ENCODE data around the gene DIP2B. TPM values are rescaled to one million over a fixed set of nuclear protein-coding genes. Genes with fewer than 3 reads are reported as not detected.
A peak's percentile ranks its signal among the peaks of the same experiment; 100 is the strongest.

DIP2B gene
- total RNA-seq, 6 donors from 2014 or later = 26.1 to 54.5 (median 29.4) TPM

DNA sequence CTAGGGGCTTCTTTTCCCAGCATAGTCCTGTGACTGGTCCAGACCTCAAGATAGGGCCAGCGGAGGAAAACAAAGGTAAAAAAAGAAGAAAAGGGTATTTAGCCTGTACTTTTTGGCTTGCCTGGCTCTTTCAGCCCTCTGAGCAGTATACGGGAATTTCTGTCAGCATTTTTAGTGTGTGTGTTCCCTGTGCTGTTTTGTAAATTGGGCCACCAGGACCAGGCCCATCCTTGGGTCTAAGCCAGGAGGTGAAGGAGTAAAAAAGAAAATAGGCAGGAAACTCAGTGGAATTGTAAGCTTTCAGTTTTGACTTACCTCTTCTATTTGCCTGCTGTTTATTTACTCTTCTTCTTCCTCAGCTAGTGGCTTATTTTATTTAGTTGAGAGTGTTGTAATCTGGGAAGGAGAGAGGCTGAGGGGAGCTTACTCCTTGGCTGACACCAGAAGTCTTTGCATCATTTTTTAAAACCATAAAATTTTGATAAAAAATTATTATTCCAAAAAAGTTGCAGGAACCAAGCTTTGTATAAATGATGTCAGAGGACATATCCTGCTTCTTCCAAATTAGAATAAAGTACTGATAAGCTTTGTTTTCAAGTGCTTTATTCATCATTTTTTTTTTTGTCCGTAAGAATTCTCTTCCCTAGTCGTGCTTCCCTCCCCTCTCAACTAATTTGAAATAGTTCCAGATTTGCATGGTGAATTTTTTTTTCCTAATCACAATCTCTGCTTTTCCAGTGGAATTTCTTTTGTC, 63.7 kb downstream of the DIP2B start:
- no peak for ATAC-seq (ENCODE audit: low FRiP score in 2 of 2)

DNA sequence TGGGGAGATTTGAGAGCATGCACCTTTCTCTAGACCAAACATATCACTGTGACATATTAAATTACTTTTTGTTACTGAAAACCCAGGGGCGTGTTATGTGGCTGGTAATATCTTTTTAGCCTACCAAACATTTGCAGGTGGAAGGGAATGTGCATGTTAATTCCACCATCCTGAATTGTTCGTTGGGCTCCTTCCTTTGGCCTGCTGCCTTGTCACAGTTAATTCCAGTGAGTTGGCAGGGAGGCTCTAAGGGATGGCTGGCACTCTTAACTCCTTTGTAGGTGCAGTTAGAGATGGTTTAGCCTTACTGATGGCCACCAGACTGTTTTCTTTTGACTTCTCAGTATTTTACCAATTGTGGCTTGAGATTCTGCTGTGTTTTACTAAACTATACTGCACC, 64.5 kb downstream of the DIP2B start:
- ATAC-seq (ENCODE audit: low FRiP score in 2 of 2) (no peak), DNase-seq (no peak)

More for the DNA sequence above, 63.7 kb downstream of the DIP2B start:
- no peaks in the 10 kb centered on the region for H3K36me3 ChIP-seq
- peaks cover 59 to 84% (median 73%) of the 10 kb centered on the region in 4 donors for H3K4me1 ChIP-seq
- H3K9me3 ChIP-seq = no peaks in the 10 kb centered on the region
- TF ChIP-seq POLR2A (IDR thresholded peaks at IDR 0.05) (no peak), POLR2AphosphoS5 (IDR thresholded peaks at IDR 0.05) (no peak), EP300 (IDR thresholded peaks at IDR 0.05) (no peak)
- TF ChIP-seq, protein P1, sequence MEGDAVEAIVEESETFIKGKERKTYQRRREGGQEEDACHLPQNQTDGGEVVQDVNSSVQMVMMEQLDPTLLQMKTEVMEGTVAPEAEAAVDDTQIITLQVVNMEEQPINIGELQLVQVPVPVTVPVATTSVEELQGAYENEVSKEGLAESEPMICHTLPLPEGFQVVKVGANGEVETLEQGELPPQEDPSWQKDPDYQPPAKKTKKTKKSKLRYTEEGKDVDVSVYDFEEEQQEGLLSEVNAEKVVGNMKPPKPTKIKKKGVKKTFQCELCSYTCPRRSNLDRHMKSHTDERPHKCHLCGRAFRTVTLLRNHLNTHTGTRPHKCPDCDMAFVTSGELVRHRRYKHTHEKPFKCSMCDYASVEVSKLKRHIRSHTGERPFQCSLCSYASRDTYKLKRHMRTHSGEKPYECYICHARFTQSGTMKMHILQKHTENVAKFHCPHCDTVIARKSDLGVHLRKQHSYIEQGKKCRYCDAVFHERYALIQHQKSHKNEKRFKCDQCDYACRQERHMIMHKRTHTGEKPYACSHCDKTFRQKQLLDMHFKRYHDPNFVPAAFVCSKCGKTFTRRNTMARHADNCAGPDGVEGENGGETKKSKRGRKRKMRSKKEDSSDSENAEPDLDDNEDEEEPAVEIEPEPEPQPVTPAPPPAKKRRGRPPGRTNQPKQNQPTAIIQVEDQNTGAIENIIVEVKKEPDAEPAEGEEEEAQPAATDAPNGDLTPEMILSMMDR (IDR thresholded peaks at IDR 0.05) = no peak
- peak overlapping the region; percentile 40 to 82 (median 57) for H3K27ac ChIP-seq
- H3K4me3 ChIP-seq = no peak overlapping the region
- no peaks in the 10 kb centered on the region for H3K27me3 ChIP-seq
- DNase-seq = no peak
- 35 to 41% methylated on average over 4 of the region's 4 CpGs for WGBS, 2 donors

DNA sequence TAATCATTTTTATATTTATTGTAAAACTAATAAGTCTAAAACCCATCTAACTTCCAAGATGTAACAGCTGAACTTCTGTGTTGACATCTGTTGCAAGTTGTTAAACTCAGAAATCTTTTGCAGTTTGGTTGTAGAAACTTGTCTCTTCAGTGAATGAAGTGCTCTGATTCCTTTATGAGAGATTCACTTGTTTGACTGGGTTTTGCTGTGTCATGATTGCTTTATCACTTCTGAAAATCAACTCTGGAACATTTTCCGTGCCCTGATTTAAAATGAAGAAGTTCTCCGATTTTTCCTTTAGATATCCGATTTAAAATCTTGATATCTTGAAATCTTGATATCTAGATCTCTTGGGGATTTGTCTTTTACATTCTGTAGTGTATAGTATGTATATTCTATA, 65.1 kb downstream of the DIP2B start:
- WGBS, 2 donors = 41 to 51% methylated on average over 3 of the region's 3 CpGs
- TF ChIP-seq EP300 (IDR thresholded peaks at IDR 0.05) = no peak
- no peak overlapping the region for H3K4me3 ChIP-seq
- H3K9me3 ChIP-seq = no peaks in the 10 kb centered on the region
- ATAC-seq (ENCODE audit: low FRiP score in 2 of 2) (no peak), DNase-seq (no peak)
- H3K27ac ChIP-seq = peak overlapping the region in 2 of 4 donors; percentile 2 to 74
- no peaks in the 10 kb centered on the region for H3K36me3 ChIP-seq
- H3K27me3 ChIP-seq = no peaks in the 10 kb centered on the region
- peaks cover 62 to 83% (median 72%) of the 10 kb centered on the region in 4 donors for H3K4me1 ChIP-seq

More for the DNA sequence above, 64.5 kb downstream of the DIP2B start:
- Histone ChIP-seq H3K36me3 (no peaks in the 10 kb centered on the region), H3K27ac (peak overlapping the region; percentile 29 to 74 (median 57)), H3K9me3 (no peaks in the 10 kb centered on the region), H3K4me3 (no peak overlapping the region), H3K27me3 (no peaks in the 10 kb centered on the region), H3K4me1 (peaks cover 60 to 83% (median 72%) of the 10 kb centered on the region in 4 donors)
- WGBS, 2 donors = 54 to 57% methylated on average over 2 of the region's 2 CpGs
- no peak for TF ChIP-seq EP300 (IDR thresholded peaks at IDR 0.05)
- no peak for TF ChIP-seq POLR2AphosphoS5 (IDR thresholded peaks at IDR 0.05)
- TF ChIP-seq POLR2A (IDR thresholded peaks at IDR 0.05) = no peak
- TF ChIP-seq, protein P1 (IDR thresholded peaks at IDR 0.05) = no peak

DNA sequence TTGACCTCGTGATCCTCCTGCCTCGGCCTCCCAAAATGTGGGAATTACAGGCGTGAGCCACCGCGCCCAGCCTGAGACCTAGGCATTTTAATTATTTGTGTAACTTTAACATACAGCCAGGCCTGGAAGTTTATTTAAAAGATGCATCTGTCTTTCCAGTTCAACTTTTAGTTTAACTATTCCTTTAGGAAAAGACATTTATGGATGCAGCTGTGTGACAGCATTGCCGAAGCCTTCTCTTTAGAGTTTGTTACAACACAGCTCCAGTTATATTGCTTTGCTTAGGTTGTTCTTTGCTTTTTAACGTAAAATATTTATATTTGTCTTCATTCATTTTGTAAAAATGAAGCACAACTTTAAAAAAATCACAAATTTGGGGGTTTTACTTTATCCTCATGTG, 67.0 kb downstream of the DIP2B start:
- TF ChIP-seq EP300 (IDR thresholded peaks at IDR 0.05) (no peak), POLR2A (IDR thresholded peaks at IDR 0.05) (no peak), POLR2AphosphoS5 (IDR thresholded peaks at IDR 0.05) (no peak)
- TF ChIP-seq, protein P1 (IDR thresholded peaks at IDR 0.05) = no peak
- no peak for ATAC-seq (ENCODE audit: low FRiP score in 2 of 2)
- no peaks in the 10 kb centered on the region for H3K27me3 ChIP-seq
- H3K4me3 ChIP-seq = no peak overlapping the region
- DNase-seq = no peak
- H3K4me1 ChIP-seq = peaks cover 71 to 80% (median 76%) of the 10 kb centered on the region in 4 donors
- no peaks in the 10 kb centered on the region for H3K9me3 ChIP-seq
- no peaks in the 10 kb centered on the region for H3K36me3 ChIP-seq
- peak overlapping the region in 2 of 4 donors; percentile 55 to 62 for H3K27ac ChIP-seq
- 84 to 89% methylated on average over 7 of the region's 7 CpGs for WGBS, 2 donors

DNA sequence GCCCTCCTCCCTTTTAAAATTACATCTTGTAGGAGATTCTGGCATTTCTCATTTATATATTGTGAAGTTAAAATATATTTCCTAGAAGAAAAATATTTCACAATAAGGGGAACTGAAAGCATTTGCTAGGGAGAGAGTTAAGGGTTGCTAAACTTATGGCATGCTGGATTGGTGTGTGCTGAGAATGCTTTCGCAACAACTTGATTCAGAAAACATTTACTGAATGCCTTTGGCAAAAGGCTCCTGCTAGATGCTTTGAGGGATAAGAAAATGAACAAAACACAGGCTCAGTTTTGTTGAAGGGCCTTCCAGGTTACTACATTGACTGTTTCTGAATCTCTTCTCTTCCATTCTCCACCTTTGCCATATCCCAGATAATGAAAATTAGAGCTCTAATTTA, 67.5 kb downstream of the DIP2B start:
- Histone ChIP-seq H3K27me3 (no peaks in the 10 kb centered on the region), H3K4me1 (peaks cover 71 to 80% (median 76%) of the 10 kb centered on the region in 4 donors), H3K9me3 (no peaks in the 10 kb centered on the region), H3K36me3 (no peaks in the 10 kb centered on the region), H3K27ac (peak overlapping the region in 3 of 4 donors; percentile 54 to 62 (median 55)), H3K4me3 (no peak overlapping the region)
- WGBS, 2 donors = 33 to 36% methylated on average over 1 of the region's 1 CpG
- TF ChIP-seq POLR2AphosphoS5 (IDR thresholded peaks at IDR 0.05) (peak in 1 of 2 donors; percentile 76), EP300 (IDR thresholded peaks at IDR 0.05) (no peak)
- DNase-seq (peak in 1 of 2 donors; percentile 47), ATAC-seq (ENCODE audit: low FRiP score in 2 of 2) (peak; percentile 83 to 85)

All from upper lobe of left lung (tissue), 6 donors.